Measurements from ENCODE around the gene CLIC6. TPM values are rescaled to one million over a fixed set of nuclear protein-coding genes. Genes with fewer than 3 reads are reported as not detected.

The CLIC6 gene
- total RNA-seq, 1 donor from 2014 or later, result 23.5 TPM

GRCh38 chr21:34743285-34743684, 74.5 kb downstream of the CLIC6 start:
- Histone ChIP-seq H3K27ac (no peak overlapping the region), H3K4me1 (peaks cover 14% of the 10 kb centered on the region), H3K36me3 (no peaks in the 10 kb centered on the region), H3K27me3 (ENCODE audit: low read depth) (peaks cover 5% of the 10 kb centered on the region), H3K9me3 (no peaks in the 10 kb centered on the region), H3K4me3 (no peak overlapping the region)
- intact Hi-C loops (cut with DNase I), result no loop called here
- no peak for DNase-seq
- TF ChIP-seq CTCF (IDR thresholded peaks at IDR 0.05), result no peak
- ATAC-seq, result no peak

- Histone ChIP-seq H3K36me3 (no peaks in the 10 kb centered on the region), H3K9me3 (no peaks in the 10 kb centered on the region), H3K4me3 (no peak overlapping the region), H3K4me1 (peaks cover 14% of the 10 kb centered on the region), H3K27ac (no peak overlapping the region), H3K27me3 (ENCODE audit: low read depth) (peaks cover 5% of the 10 kb centered on the region)
- intact Hi-C loops (cut with DNase I), result no loop called here
- DNase-seq (no peak), ATAC-seq (no peak)
- no peak for TF ChIP-seq CTCF (IDR thresholded peaks at IDR 0.05)
Measured at GRCh38 chr21:34743831-34744230, 75.0 kb downstream of the CLIC6 start.

GRCh38 chr21:34744801-34745200, 76.0 kb downstream of the CLIC6 start:
- Histone ChIP-seq H3K4me3 (no peak overlapping the region), H3K27ac (no peak overlapping the region), H3K4me1 (peaks cover 14% of the 10 kb centered on the region), H3K9me3 (no peaks in the 10 kb centered on the region), H3K36me3 (no peaks in the 10 kb centered on the region), H3K27me3 (ENCODE audit: low read depth) (peaks cover 5% of the 10 kb centered on the region)
- DNase-seq, result no peak
- ATAC-seq, result no peak
- no peak for TF ChIP-seq CTCF (IDR thresholded peaks at IDR 0.05)
- intact Hi-C loops (cut with DNase I), result no loop called here

- DNase-seq (peak; percentile 80), ATAC-seq (peak; percentile 93 to 95)
- peak; percentile 84 for TF ChIP-seq CTCF (IDR thresholded peaks at IDR 0.05)
- Histone ChIP-seq H3K27ac (no peak overlapping the region), H3K4me1 (peaks cover 14% of the 10 kb centered on the region), H3K9me3 (no peaks in the 10 kb centered on the region), H3K27me3 (ENCODE audit: low read depth) (peaks cover 5% of the 10 kb centered on the region), H3K36me3 (no peaks in the 10 kb centered on the region), H3K4me3 (peak overlapping the region; percentile 37)
- intact Hi-C loops (cut with DNase I), result no loop called here
Measured at GRCh38 chr21:34745557-34746255, 76.9 kb downstream of the CLIC6 start.

- Histone ChIP-seq H3K27me3 (ENCODE audit: low read depth) (no peaks in the 10 kb centered on the region), H3K9me3 (no peaks in the 10 kb centered on the region), H3K4me1 (peaks cover 14% of the 10 kb centered on the region), H3K4me3 (no peak overlapping the region), H3K27ac (no peak overlapping the region), H3K36me3 (no peaks in the 10 kb centered on the region)
- intact Hi-C loops (cut with DNase I), result no loop called here
- no peak for TF ChIP-seq CTCF (IDR thresholded peaks at IDR 0.05)
- DNase-seq (no peak), ATAC-seq (no peak)
Measured at GRCh38 chr21:34748862-34749261, 80.1 kb downstream of the CLIC6 start.

Measured in lower lobe of right lung (tissue), 2 donors.